ENCODE data around the gene CARMIL3. TPM values are rescaled to one million over a fixed set of nuclear protein-coding genes. Genes with fewer than 3 reads are reported as not detected.
A peak's percentile ranks its signal among the peaks of the same experiment; 100 is the strongest.

CARMIL3 gene
- total RNA-seq, 6 experiments from 2014 or later = 0.18 to 1.9 (median 0.29) TPM

DNA sequence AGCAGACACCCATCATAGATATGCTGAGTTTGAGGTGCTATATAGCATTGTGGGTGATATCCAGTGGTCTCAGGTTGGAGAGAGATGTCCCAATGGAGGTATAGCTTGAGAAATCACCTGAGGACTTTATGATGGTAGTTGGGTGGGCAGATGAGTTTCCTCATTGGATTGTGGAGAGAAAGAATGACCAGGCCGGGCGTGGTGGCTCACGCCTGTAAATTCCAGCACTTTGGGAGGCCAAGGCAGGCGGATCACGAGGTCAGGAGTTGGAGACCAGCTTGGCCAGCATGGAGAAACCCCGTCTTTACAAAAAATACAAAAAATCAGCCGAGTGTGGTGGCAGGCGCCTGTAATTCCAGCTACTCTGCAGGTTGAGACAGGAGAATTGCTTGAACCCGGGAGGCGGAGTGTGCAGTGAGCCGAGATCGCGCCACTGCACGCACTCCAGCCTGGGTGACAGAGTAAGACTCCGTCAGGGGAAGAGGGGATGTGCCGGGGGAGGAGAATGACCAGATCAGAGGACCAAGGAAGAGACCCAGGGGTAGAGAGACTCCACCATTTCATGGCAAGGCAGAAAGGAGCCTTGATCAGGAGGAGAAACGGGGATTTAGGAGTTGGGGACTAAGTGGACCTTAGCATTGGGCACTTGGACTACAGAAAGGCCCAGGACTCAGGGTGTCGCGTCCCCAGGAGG is 41.5 kb downstream of the CARMIL3 start:
- intact Hi-C loops (cut with DNase I) = loop anchor here (5.0 to 10.0 kb wide), 2 partner anchors 36 to 61 kb away; no protein-coding TSS in a partner anchor
- Histone ChIP-seq H3K36me3 (peaks cover 0 to 19% (median 3%) of the 10 kb centered on the region in 4 donors), H3K27ac (peak overlapping the region; percentile 89 to 97 (median 94)), H3K9me3 (no peaks in the 10 kb centered on the region), H3K4me1 (peaks cover 0 to 49% (median 22%) of the 10 kb centered on the region in 4 donors), H3K4me3 (peak overlapping the region in 2 of 3 donors; percentile 90 to 98), H3K27me3 (no peaks in the 10 kb centered on the region)
- DNase-seq (no peak), ATAC-seq (no peak)
- TF ChIP-seq POLR2A (IDR thresholded peaks at IDR 0.05) = no peak
- no peak for TF ChIP-seq CTCF (IDR thresholded peaks at IDR 0.05)
- WGBS (ENCODE audit: insufficient coverage, low coverage, low lambda C conversion rate, missing lambda C conversion rate) = 77% methylated on average over 11 of the region's 19 CpGs

DNA sequence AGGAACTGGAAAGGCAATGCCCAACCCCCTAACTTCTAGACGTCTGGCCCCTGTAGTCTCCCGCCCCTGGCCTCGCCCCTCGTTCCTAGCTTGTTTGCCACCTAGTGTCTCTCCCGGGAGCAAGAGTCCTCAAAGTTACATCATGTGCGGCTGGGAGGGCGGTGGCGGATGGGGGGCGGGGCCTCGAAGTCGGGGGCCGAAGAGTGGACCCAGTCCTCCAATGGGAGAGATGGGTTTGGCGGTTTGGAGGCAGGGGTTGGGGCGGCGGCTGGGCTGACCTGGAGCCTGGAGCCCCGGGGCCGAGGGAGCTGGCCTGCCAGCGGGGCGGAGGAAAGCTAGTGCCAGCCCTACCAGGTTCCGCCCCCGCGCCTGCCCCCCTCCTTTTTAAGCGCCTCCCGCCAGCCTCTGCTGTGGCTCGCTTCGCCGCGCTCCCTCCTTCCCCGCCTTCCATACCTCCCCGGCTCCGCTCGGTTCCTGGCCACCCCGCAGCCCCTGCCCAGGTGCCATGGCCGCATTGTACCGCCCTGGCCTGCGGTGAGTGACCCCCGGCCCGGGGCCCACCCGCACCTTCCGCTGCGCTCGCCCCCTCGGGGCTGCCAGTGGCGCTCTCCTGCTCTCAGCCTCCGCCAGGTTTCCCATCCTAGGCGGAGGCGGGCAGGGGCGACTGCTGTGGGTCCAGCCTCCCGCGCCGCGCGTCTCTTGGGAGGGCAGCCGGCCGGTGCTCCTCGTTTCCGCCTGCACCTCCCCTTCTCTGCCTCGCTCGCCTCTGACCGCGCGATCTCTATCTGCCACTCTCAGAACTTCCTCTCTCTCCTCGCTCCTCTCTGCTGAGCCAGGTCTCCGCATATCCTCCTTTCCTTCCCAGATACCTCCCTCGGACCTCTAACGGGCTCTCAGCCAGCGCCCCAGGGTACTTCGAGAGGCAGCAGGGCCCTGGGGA is 42.4 kb downstream of the CARMIL3 start, which contains the start of gene PCK2:
PCK2 (plus strand) TSS at position 411 of the 940 bp plus-strand sequence; CDS start at position 506, 95 bp downstream.
- DNase-seq (peak; percentile 98 to 99 (median 99)), ATAC-seq (peak; percentile 83 to 93 (median 86))
- Histone ChIP-seq H3K27ac (peak within 1 kb of the TSS; percentile 89 to 97 (median 94)), H3K4me3 (peak within 1 kb of the TSS; percentile 77 to 98 (median 90)), H3K36me3 (peaks cover 0 to 27% (median 3%) of the 10 kb centered on the region in 4 donors), H3K4me1 (peaks cover 0 to 58% (median 26%) of the 10 kb centered on the region in 4 donors), H3K9me3 (no peaks in the 10 kb centered on the region), H3K27me3 (no peaks in the 10 kb centered on the region)
- under 1% methylated on average over 34 of the region's 68 CpGs for WGBS (ENCODE audit: insufficient coverage, low coverage, low lambda C conversion rate, missing lambda C conversion rate)
- TF ChIP-seq CTCF (IDR thresholded peaks at IDR 0.05) (no peak), POLR2A (IDR thresholded peaks at IDR 0.05) (peak; percentile 97)
- intact Hi-C loops (cut with DNase I) = loop anchor here (5.0 to 10.0 kb wide), 2 partner anchors 37 to 61 kb away; no protein-coding TSS in a partner anchor

GRCh38 chr14:24094841-24095270 is 43.0 kb downstream of the CARMIL3 start:
- DNase-seq = no peak
- H3K4me3 ChIP-seq = peak overlapping the region; percentile 77 to 98 (median 90)
- TF ChIP-seq POLR2A (IDR thresholded peaks at IDR 0.05) = no peak
- TF ChIP-seq CTCF (IDR thresholded peaks at IDR 0.05) = no peak
- peaks cover 0 to 34% (median 7%) of the 10 kb centered on the region in 4 donors for H3K36me3 ChIP-seq
- WGBS (ENCODE audit: insufficient coverage, low coverage, low lambda C conversion rate, missing lambda C conversion rate) = 0% methylated on average over 10 of the region's 14 CpGs
- no peaks in the 10 kb centered on the region for H3K9me3 ChIP-seq
- H3K4me1 ChIP-seq = peaks cover 0 to 65% (median 29%) of the 10 kb centered on the region in 4 donors
- no peaks in the 10 kb centered on the region for H3K27me3 ChIP-seq
- intact Hi-C loops (cut with DNase I) = loop anchor here (5.0 to 10.0 kb wide), 2 partner anchors 38 to 60 kb away; no protein-coding TSS in a partner anchor
- peak overlapping the region; percentile 89 to 97 (median 94) for H3K27ac ChIP-seq
- peak in 1 of 4 donors; percentile 0 for ATAC-seq

Measured in right lobe of liver (tissue), 6 donors.